Small intestine (tissue), 7 donors: Measurements from ENCODE around the gene PPOX. TPM values are rescaled to one million over a fixed set of nuclear protein-coding genes. Genes with fewer than 3 reads are reported as not detected.

Experiments used
- DNase-seq, 2 donors: peaks; one replicate each; pipeline versions ENCODE4 v3.0.0 to v3.0.0-alpha.2; 2013
- FAIRE-seq: peaks from 2 replicates; lab custom pipeline; 2012; peaks lifted over from hg19 to GRCh38; lab: Jason Lieb, UNC
- H3K27ac ChIP-seq, 3 donors: one replicate each; pipeline ENCODE4 v1.5.1; 2013; ENCODE audit warnings: low read length in 2 of 3, mild to moderate bottlenecking in 2 of 3, control low read depth in 1 of 3, inconsistent platforms in 1 of 3, low read depth in 1 of 3, moderate library complexity in 1 of 3
- H3K27me3 ChIP-seq, 3 donors: one replicate each; pipeline ENCODE4 v1.6.1; 2013; ENCODE audit warnings: low read length in 3 of 3, inconsistent platforms in 1 of 3; ENCODE audit not compliant: control insufficient read depth in 3 of 3, insufficient read depth in 3 of 3
- H3K36me3 ChIP-seq, 3 donors: one replicate each; pipeline ENCODE4 v1.6.1; 2013; ENCODE audit warnings: low read length in 3 of 3, inconsistent platforms in 1 of 3, low read depth in 1 of 3, mild to moderate bottlenecking in 1 of 3, moderate library complexity in 1 of 3; ENCODE audit not compliant: control insufficient read depth in 3 of 3, insufficient read depth in 2 of 3
- H3K4me1 ChIP-seq, 3 donors: one replicate each; pipeline ENCODE4 v1.6.1; 2013; ENCODE audit warnings: low read length in 2 of 3, inconsistent platforms in 1 of 3, low read depth in 1 of 3, mild to moderate bottlenecking in 1 of 3, moderate library complexity in 1 of 3; ENCODE audit not compliant: control insufficient read depth in 3 of 3, insufficient read depth in 2 of 3
- H3K4me3 ChIP-seq, 3 donors: one replicate each; pipeline ENCODE4 v1.5.1; 2013; ENCODE audit warnings: low read length in 3 of 3, control low read depth in 1 of 3, inconsistent platforms in 1 of 3, low read depth in 1 of 3, mild to moderate bottlenecking in 1 of 3, moderate library complexity in 1 of 3
- H3K9me3 ChIP-seq, 2 donors: one replicate each; pipeline ENCODE4 v1.6.1; 2013; ENCODE audit warnings: low read depth in 1 of 2, low read length in 1 of 2; ENCODE audit not compliant: control insufficient read depth in 2 of 2, insufficient read depth in 1 of 2
- WGBS, 3 donors: extraction: QIAGEN DNeasy Blood & Tissue Kit; methylation state at CpG; one replicate each; pipeline ENCODE4 v1.1.7; 2013; 5-methylcytosine and 5-hydroxymethylcytosine counted together
- polyA plus RNA-seq, 4 donors: library from polyadenylated mRNA; stranded (reverse) in 3 of 4; unstranded in 1 of 4; fragments of 200-250 nt in 3 of 4; fragments of 120-200 nt in 1 of 4; gene quantifications; one replicate each; pipeline versions ENCODE4 v1.2.1 to v1.2.3, GENCODE V29; 2013
- donor health status: healthy with polysubstance abuse.
- donor health status: control.
- donor health status: control.
- donor health status: Bipolar disorder and iron deficiency.
- donor health status: healthy.

The PPOX gene
- polyA plus RNA-seq, 4 donors, result 12.6 to 51.9 (median 18.9) TPM

- WGBS, 3 donors, result 88 to 97% (median 94%) methylated on average over 9 of the region's 9 CpGs
- FAIRE-seq (no peak), DNase-seq (no peak)
Observed at GRCh38 chr1:161214369-161214768, 48.1 kb downstream of the PPOX start.

GRCh38 chr1:161215076-161215475 is 48.9 kb downstream of the PPOX start, which contains the start of gene FCER1G:
Gene FCER1G (plus strand): TSS chr1:161215295. CDS start chr1:161215322, 27 bp downstream.
- peaks cover 3 to 40% (median 6%) of the 10 kb centered on the region in 3 donors for H3K4me1 ChIP-seq
- peaks cover 18 to 53% (median 23%) of the 10 kb centered on the region in 3 donors for H3K36me3 ChIP-seq
- H3K27me3 ChIP-seq, result no peaks in the 10 kb centered on the region
- FAIRE-seq, result no peak
- no peak within 1 kb of the TSS for H3K4me3 ChIP-seq
- WGBS, 3 donors, result 62 to 82% (median 81%) methylated on average over 10 of the region's 10 CpGs
- peak within 1 kb of the TSS in 1 of 3 donors; percentile 71 for H3K27ac ChIP-seq
- H3K9me3 ChIP-seq, result no peaks in the 10 kb centered on the region
- no peak for DNase-seq

More at GRCh38 chr1:161214369-161214768, 48.1 kb downstream of the PPOX start:
- Histone ChIP-seq H3K9me3 (no peaks in the 10 kb centered on the region), H3K4me1 (peaks cover 3 to 39% (median 6%) of the 10 kb centered on the region in 3 donors), H3K27ac (peak overlapping the region in 1 of 3 donors; percentile 10), H3K4me3 (no peak overlapping the region), H3K36me3 (peaks cover 18 to 59% (median 23%) of the 10 kb centered on the region in 3 donors), H3K27me3 (no peaks in the 10 kb centered on the region)

GRCh38 chr1:161216945-161217712 is 50.9 kb downstream of the PPOX start:
- peaks cover 3 to 46% (median 6%) of the 10 kb centered on the region in 3 donors for H3K4me1 ChIP-seq
- H3K36me3 ChIP-seq, result peaks cover 9 to 34% (median 14%) of the 10 kb centered on the region in 3 donors
- WGBS, 3 donors, result 57 to 64% (median 60%) methylated on average over 7 of the region's 7 CpGs
- H3K4me3 ChIP-seq, result no peak overlapping the region
- peak overlapping the region; percentile 14 to 84 (median 84) for H3K27ac ChIP-seq
- no peaks in the 10 kb centered on the region for H3K9me3 ChIP-seq
- no peak for FAIRE-seq
- DNase-seq, result peak in 1 of 2 donors; percentile 52
- no peaks in the 10 kb centered on the region for H3K27me3 ChIP-seq

- no peaks in the 10 kb centered on the region for H3K27me3 ChIP-seq
- H3K36me3 ChIP-seq, result peaks cover 7 to 27% (median 14%) of the 10 kb centered on the region in 3 donors
- H3K4me3 ChIP-seq, result no peak overlapping the region
- H3K9me3 ChIP-seq, result no peaks in the 10 kb centered on the region
- WGBS, 3 donors, result 57 to 87% (median 86%) methylated on average over 6 of the region's 6 CpGs
- FAIRE-seq (no peak), DNase-seq (peak in 1 of 2 donors; percentile 19)
- H3K4me1 ChIP-seq, result peaks cover 3 to 52% (median 6%) of the 10 kb centered on the region in 3 donors
- peak overlapping the region; percentile 14 to 84 (median 84) for H3K27ac ChIP-seq
Observed at GRCh38 chr1:161217831-161218230, 51.6 kb downstream of the PPOX start.

- Histone ChIP-seq H3K4me1 (peaks cover 3 to 58% (median 9%) of the 10 kb centered on the region in 3 donors), H3K27ac (peak overlapping the region in 2 of 3 donors; percentile 84), H3K9me3 (no peaks in the 10 kb centered on the region), H3K27me3 (no peaks in the 10 kb centered on the region), H3K4me3 (no peak overlapping the region), H3K36me3 (peaks cover 4 to 21% (median 10%) of the 10 kb centered on the region in 3 donors)
- DNase-seq (peak in 1 of 2 donors; percentile 66), FAIRE-seq (no peak)
- WGBS, 3 donors, result 48 to 57% (median 55%) methylated on average over 8 of the region's 8 CpGs
Observed at GRCh38 chr1:161218301-161219077, 52.3 kb downstream of the PPOX start.

- no peaks in the 10 kb centered on the region for H3K27me3 ChIP-seq
- FAIRE-seq (no peak), DNase-seq (peak; percentile 53 to 64)
- H3K9me3 ChIP-seq, result no peaks in the 10 kb centered on the region
- H3K36me3 ChIP-seq, result peaks cover 0 to 13% (median 3%) of the 10 kb centered on the region in 3 donors
- H3K27ac ChIP-seq, result peak overlapping the region in 1 of 3 donors; percentile 84
- peaks cover 3 to 65% (median 10%) of the 10 kb centered on the region in 3 donors for H3K4me1 ChIP-seq
- H3K4me3 ChIP-seq, result no peak overlapping the region
- 82 to 87% (median 85%) methylated on average over 5 of the region's 5 CpGs for WGBS, 3 donors
Observed at GRCh38 chr1:161219078-161219892, 53.1 kb downstream of the PPOX start.

- FAIRE-seq (no peak), DNase-seq (no peak)
- no peak overlapping the region for H3K4me3 ChIP-seq
- H3K36me3 ChIP-seq, result peaks cover 0 to 6% (median 0%) of the 10 kb centered on the region in 3 donors
- no peaks in the 10 kb centered on the region for H3K9me3 ChIP-seq
- peak overlapping the region in 1 of 3 donors; percentile 84 for H3K27ac ChIP-seq
- no peaks in the 10 kb centered on the region for H3K27me3 ChIP-seq
- H3K4me1 ChIP-seq, result peaks cover 3 to 68% (median 11%) of the 10 kb centered on the region in 3 donors
- WGBS, 3 donors, result 76 to 84% (median 81%) methylated on average over 5 of the region's 5 CpGs
Observed at GRCh38 chr1:161220002-161220401, 53.8 kb downstream of the PPOX start.
